Stomach smooth muscle (tissue), 2 donors: Measurements from ENCODE around the gene STRA6.
A peak's percentile ranks its signal among the peaks of the same experiment; 100 is the strongest.

Experiments
- H3K27ac ChIP-seq: one replicate; pipeline ENCODE4 v1.7.0; 2013; ENCODE audit warnings: mild to moderate bottlenecking, low read length, inconsistent platforms
- H3K27me3 ChIP-seq, 2 donors: one replicate each; pipeline ENCODE4 v1.7.0; 2013; ENCODE audit warnings: low read length in 2 of 2; ENCODE audit not compliant: insufficient read depth in 2 of 2, control insufficient read depth in 1 of 2
- H3K36me3 ChIP-seq, 2 donors: one replicate each; pipeline ENCODE4 v1.7.0; 2013; ENCODE audit warnings: low read length in 2 of 2; ENCODE audit not compliant: control insufficient read depth in 2 of 2, insufficient read depth in 2 of 2
- H3K4me1 ChIP-seq: one replicate; pipeline ENCODE4 v1.7.0; 2013; ENCODE audit warnings: low read length; ENCODE audit not compliant: control insufficient read depth, insufficient read depth
- H3K4me3 ChIP-seq, 2 donors: one replicate each; pipeline ENCODE4 v1.7.0; 2013; ENCODE audit warnings: low read length in 2 of 2
- H3K9ac ChIP-seq, 2 donors: one replicate each; pipeline ENCODE4 v1.7.0; 2013; ENCODE audit warnings: low read length in 2 of 2, mild to moderate bottlenecking in 1 of 2
- H3K9me3 ChIP-seq, 2 donors: one replicate each; pipeline ENCODE4 v1.7.0; 2013; ENCODE audit warnings: low read length in 2 of 2; ENCODE audit not compliant: control insufficient read depth in 2 of 2
- donor health status: healthy.
- donor health status: Pancreatic carcinoma.

Gene STRA6

DNA sequence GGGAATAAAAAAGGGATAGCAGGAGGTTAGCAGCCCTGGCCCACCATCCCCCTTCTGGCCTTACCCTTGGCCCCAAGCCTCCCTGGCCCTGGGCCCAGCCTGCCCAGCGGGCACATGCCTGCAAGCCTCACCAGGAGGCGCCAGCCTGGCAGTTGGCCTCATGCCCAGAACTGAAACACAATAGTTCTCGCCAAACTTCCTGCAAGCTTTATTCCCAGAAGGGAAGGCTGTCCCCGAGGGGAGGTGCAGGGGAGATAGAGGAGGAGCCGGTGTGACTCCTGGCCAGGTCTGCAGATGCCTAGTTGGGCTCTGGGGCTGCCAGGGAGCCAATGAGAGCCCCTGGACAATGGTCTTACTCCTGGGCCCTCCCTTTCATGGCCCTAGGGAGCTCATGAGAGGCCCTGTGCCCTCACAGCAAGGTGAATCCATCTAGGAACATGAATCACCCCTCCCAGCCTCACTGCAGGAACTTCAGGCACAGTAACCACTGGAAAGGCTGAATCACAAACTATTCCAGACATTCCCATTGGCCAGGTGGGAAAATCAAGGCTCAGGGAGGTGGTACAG, 37.5 kb upstream of the STRA6 start:
- Histone ChIP-seq H3K4me3 (no peak overlapping the region), H3K27ac (peak overlapping the region; percentile 24), H3K9me3 (no peaks in the 10 kb centered on the region), H3K4me1 (peaks cover 26% of the 10 kb centered on the region), H3K27me3 (peaks cover 0 to under 1% of the 10 kb centered on the region in 2 donors), H3K36me3 (no peaks in the 10 kb centered on the region), H3K9ac (no peak overlapping the region)

DNA sequence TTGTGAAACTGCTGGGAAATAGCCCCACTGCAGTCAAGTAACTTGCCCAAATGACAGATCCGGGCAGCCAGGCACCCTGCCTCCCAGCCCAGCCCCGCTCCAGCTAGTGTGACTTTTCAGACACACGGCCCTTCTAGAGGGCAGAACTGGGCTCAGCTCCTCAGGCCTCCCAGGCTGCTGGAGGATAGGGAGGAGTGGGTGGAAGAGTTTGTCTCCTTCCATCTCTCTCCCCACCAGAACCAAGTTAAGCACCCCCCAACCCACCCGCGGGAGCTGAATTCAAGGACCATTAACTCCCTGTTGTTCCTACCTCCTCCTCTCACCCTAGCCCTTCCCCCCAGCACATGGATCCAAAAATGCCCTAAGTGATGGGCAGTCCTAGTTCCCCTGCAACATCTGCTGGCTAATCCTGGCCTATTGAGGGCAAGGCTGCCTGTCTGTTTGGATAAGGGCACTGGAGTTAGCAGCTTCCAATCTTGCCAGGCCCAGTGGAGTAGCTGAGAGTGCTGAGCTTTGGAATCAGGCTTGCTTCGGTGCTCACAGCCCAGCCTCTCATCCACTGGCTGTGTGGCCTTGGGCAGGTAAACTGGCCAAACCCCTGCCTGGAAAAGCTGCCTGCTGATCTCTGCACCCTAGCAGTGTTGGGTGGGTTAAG, 36.6 kb upstream of the STRA6 start:
- no peak overlapping the region for H3K9ac ChIP-seq
- peaks cover 24% of the 10 kb centered on the region for H3K4me1 ChIP-seq
- H3K27ac ChIP-seq = no peak overlapping the region
- H3K27me3 ChIP-seq = no peaks in the 10 kb centered on the region
- H3K4me3 ChIP-seq = no peak overlapping the region
- H3K36me3 ChIP-seq = no peaks in the 10 kb centered on the region
- H3K9me3 ChIP-seq = no peaks in the 10 kb centered on the region

DNA sequence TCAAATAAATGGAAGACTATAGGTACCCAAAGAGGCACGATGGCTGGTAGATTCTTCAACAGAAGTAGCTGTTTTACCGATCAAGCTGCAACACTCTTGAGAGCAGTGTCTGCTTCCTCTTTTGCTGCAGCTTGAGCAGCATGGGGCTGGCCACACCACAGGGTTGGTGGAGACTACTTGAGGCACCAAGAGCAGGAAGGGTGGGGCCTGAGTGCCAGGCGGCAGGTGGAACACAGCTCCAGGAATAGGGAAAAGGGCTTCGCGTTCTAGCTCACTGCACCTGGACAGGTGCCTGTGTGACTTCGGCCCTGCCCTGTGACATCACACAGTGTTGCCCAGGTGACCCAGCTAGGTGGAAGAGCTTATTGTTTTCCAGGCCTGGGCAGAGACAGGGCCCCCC, 33.4 kb upstream of the STRA6 start, which contains the start of gene CCDC33:
CCDC33 (plus strand) TSS at position 365 of the 400 bp plus-strand sequence. CDS start 394 bp downstream, outside the sequence.
- H3K4me3 ChIP-seq = no peak within 1 kb of the TSS
- H3K9me3 ChIP-seq = no peaks in the 10 kb centered on the region
- no peak within 1 kb of the TSS for H3K9ac ChIP-seq
- H3K27me3 ChIP-seq = no peaks in the 10 kb centered on the region
- peaks cover 12% of the 10 kb centered on the region for H3K4me1 ChIP-seq
- no peaks in the 10 kb centered on the region for H3K36me3 ChIP-seq
- H3K27ac ChIP-seq = no peak within 1 kb of the TSS

DNA sequence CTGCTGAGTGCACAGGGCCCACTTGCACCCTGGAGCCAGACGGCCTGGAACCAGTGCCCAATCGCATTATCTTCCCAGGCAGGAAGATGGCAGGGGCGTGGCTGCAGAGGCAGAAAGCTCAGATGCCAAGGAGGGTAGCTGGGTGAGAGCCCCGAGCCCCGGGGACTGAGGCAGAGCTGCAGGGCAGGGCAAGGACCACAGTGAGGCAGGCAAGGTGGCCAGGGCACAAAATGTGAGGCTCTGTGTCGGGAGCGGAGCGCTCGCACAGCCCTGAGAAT, 31.9 kb upstream of the STRA6 start:
- Histone ChIP-seq H3K4me1 (peaks cover 3% of the 10 kb centered on the region), H3K4me3 (no peak overlapping the region), H3K27me3 (peaks cover 0 to 1% of the 10 kb centered on the region in 2 donors), H3K9me3 (no peaks in the 10 kb centered on the region), H3K36me3 (no peaks in the 10 kb centered on the region), H3K9ac (no peak overlapping the region), H3K27ac (no peak overlapping the region)

DNA sequence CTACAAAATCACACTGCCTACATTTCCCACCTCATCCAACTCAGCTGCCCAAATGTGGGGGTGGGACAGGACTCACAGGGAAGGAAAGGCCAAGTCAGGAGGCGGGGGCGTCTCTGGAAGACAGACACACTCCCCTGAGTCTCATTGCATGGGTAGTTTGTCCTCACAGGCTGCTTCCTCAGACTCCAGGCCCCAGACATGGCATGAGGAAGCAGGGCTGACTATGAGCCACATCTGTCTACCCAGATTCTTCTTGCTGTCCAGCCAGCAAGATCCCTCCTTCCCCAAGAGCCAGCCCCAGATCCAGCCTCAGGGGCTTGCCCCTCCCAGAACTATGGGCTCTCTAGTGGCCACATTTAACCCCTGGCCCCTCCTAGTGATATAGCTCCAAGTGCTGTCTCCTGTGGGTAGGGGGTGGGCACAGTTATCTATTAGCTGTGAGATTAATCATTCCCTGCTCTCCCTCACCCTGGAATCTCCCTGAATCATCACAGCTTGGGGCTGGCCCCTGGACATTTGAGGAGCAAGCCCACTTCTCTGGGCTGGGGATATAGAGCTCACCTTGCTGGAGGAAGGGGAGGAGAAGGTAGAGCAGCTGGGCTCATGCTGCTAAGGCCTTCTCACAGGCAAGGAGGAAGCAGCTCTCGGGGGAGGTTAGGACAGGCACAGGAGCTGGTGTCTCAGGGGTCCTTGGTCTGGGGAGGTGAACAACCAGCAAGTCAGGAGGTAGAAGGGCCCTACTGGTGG, 31.4 kb upstream of the STRA6 start:
- H3K27me3 ChIP-seq = peaks cover 0 to 2% of the 10 kb centered on the region in 2 donors
- H3K9me3 ChIP-seq = no peaks in the 10 kb centered on the region
- H3K4me1 ChIP-seq = no peaks in the 10 kb centered on the region
- H3K4me3 ChIP-seq = no peak overlapping the region
- H3K36me3 ChIP-seq = no peaks in the 10 kb centered on the region
- H3K27ac ChIP-seq = no peak overlapping the region
- H3K9ac ChIP-seq = no peak overlapping the region

DNA sequence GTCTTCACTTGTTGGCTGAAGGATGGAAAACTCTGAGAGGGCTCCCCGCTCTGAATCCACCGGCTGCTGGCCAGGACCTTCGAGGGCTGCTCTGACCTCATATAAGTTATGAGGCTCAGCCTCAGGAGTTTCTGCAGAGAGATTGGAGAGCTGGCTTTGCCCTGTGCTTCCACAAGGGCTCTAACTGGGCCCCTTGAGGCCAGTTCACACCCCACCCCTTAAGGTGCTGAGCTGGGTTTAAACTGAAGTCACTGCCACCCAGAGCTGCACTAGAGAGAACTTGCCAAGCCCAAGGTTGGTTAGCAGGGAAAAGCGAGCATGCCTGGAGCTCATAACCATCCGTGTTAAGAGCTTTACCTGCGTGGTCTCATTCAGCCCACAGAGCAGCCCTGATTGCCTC, 30.8 kb upstream of the STRA6 start:
- Histone ChIP-seq H3K27me3 (peaks cover 0 to 2% of the 10 kb centered on the region in 2 donors), H3K36me3 (no peaks in the 10 kb centered on the region), H3K4me1 (peaks cover 3% of the 10 kb centered on the region), H3K9ac (no peak overlapping the region), H3K9me3 (no peaks in the 10 kb centered on the region), H3K27ac (no peak overlapping the region), H3K4me3 (no peak overlapping the region)

DNA sequence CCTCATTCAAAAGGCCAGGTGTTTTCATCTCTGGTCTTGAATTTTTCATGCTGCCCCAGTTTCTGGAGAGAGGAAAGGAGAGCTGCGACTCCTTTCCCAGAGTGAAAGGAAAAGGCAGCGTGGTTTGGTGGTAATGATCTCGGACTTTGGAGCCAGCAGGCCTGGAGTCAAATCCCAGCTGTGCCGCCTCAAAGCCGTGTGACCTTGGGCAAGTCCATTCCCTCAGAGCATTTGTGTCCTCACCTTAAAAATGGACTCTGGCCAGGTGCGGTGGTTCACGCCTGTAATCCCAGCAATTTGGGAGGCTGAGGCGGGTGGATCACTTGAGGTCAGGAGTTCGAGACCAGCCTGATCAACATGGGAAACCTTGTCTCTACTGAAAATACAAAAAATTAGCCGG, 28.9 kb upstream of the STRA6 start:
- Histone ChIP-seq H3K27ac (no peak overlapping the region), H3K36me3 (no peaks in the 10 kb centered on the region), H3K4me3 (no peak overlapping the region), H3K9me3 (no peaks in the 10 kb centered on the region), H3K9ac (no peak overlapping the region), H3K4me1 (peaks cover 6% of the 10 kb centered on the region), H3K27me3 (peaks cover 0 to 2% of the 10 kb centered on the region in 2 donors)

DNA sequence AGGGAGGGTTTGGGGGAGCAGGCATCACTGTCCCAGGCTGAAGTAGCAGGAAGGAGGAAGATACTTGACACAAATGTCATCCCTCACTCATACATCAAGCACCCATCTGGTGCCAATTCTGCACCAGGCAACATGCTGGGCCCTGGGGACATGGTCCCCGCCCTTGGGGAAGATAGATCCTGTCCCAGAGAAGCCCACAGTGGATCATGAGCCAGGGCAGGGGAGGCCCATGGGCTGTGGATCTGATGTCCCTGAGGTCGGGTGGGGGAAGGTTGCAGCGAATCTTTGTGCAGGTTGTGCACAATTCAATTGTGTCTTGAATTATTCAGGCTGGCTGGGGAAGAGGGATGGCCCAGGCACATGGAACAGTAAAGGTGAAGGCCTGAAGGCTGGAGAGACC, 27.1 kb upstream of the STRA6 start:
- no peak overlapping the region for H3K4me3 ChIP-seq
- no peak overlapping the region for H3K9ac ChIP-seq
- no peaks in the 10 kb centered on the region for H3K36me3 ChIP-seq
- H3K9me3 ChIP-seq = no peaks in the 10 kb centered on the region
- H3K27me3 ChIP-seq = peaks cover 3 to 6% of the 10 kb centered on the region in 2 donors
- H3K27ac ChIP-seq = no peak overlapping the region
- peaks cover 6% of the 10 kb centered on the region for H3K4me1 ChIP-seq

DNA sequence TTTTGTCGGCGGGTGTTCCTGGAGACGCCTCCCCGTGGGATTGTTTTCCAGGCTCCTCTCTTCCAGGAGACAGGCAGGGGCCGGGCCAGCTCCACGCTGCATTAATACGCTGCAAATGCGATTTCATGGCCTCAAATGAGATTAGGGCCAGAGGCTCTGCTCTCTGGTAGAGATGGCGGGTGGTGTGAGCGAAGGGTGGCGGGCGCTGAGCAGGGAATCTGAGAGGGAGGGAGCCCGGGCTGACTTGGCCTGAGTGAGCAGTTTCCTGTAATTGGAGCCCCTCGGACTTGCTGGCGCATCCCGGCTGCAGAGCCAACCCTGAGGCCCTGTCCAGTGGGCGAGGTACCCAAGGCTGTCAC, 26.1 kb upstream of the STRA6 start:
- Histone ChIP-seq H3K27ac (no peak overlapping the region), H3K27me3 (peaks cover 3 to 6% of the 10 kb centered on the region in 2 donors), H3K9me3 (no peaks in the 10 kb centered on the region), H3K36me3 (no peaks in the 10 kb centered on the region), H3K9ac (no peak overlapping the region), H3K4me3 (peak overlapping the region in 1 of 2 donors; percentile 8), H3K4me1 (peaks cover 6% of the 10 kb centered on the region)

DNA sequence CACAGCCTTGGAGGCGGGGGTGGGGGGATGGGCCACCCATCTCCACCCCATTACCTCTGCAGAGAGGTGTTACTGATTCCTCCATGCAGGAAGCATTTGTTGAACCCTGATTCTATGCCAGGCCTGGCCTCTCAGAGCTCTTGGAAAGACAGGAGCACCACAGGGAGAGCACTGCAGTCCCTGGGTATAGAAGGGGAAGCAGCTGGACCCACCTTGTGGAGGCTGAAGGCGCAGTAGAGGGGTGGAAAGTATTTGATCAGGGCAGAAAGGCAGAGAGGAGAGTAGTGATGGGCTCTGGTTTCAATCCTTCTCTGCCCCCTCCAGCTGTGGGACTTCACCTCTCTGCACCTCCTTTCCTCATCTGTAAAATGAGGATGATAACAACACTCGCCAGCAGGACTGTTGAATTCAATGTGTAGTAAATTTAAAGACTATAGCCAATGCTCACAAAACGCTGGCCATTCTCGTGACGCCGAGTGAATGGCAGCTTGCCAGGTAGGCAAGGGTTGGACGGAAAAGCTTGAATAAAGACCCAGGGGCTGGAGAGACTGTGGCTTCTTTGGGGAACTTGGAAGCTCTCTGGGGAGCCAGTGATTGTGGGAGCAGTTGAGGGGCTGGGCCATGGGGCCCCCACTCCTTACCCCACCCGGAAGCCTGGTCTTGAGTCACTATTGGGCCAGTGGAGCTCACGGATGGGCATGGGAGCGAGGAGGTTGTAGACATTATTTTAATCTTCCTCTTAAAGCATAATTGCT, 25.6 kb upstream of the STRA6 start:
- Histone ChIP-seq H3K27me3 (peaks cover 3 to 6% of the 10 kb centered on the region in 2 donors), H3K4me1 (peaks cover 6% of the 10 kb centered on the region), H3K4me3 (peak overlapping the region in 1 of 2 donors; percentile 8), H3K9ac (no peak overlapping the region), H3K9me3 (no peaks in the 10 kb centered on the region), H3K36me3 (no peaks in the 10 kb centered on the region), H3K27ac (no peak overlapping the region)
